ENCODE measurements around the gene SOS1.

SOS1 gene

DNA sequence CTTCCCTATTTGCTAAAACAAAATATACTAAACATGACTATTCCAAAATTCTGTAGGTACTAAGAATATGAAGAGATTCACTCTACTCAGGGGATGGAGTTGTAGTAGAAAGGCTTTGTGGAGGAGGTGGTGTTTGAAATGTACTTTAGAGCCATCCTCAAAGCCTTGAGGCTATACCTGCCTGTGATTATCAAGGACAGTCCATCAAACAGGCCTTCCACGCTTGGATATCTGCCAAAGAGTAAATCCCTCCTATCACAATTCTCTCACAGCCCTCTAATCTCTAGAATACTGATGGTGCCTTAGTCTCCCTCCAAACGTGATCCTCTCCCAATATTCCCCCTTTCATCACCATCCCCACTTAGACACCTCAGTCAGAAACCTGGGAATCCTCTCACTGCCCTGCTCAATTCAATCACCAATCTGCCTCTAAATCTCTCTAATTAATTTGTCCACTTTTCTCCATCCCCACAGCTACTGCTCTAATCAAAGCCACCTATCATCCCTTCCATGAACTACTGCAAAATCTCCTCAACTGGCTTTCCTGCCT is 13.1 kb downstream of the SOS1 start:
- peak overlapping the region; percentile 12 for H3K27ac Mint-ChIP-seq
- no peak for DNase-seq (ENCODE audit: low spot score)
- H3K9me3 Mint-ChIP-seq, result no peaks in the 10 kb centered on the region
- H3K4me3 Mint-ChIP-seq, result peak overlapping the region; percentile 2
- H3K4me1 Mint-ChIP-seq (ENCODE audit: low read depth), result peaks cover 56% of the 10 kb centered on the region
- H3K36me3 Mint-ChIP-seq (ENCODE audit: low read depth), result peaks cover 61% of the 10 kb centered on the region
- no peaks in the 10 kb centered on the region for H3K27me3 Mint-ChIP-seq (ENCODE audit: low read depth)

DNA sequence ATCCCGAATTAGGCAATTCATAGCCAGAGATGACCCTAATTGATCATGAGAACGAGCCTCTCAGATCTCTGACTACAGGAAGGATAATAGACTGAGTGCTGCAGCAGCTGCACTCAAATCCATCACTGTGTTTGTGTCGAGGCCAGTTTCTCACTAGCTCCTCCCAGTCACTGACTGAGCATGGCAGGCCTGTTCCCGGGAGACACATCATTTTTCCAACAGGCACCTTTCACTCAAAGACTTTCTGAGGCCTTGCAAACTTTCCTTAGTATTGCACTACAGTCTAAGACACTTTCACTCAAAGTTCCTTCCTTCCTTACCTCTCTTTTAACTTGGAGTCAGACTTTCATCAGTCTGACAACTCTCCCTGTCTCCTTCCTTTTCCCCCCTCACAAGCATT is 13.7 kb downstream of the SOS1 start:
- Mint-ChIP-seq H3K9me3 (no peaks in the 10 kb centered on the region), H3K36me3 (ENCODE audit: low read depth) (peaks cover 58% of the 10 kb centered on the region), H3K27me3 (ENCODE audit: low read depth) (no peaks in the 10 kb centered on the region), H3K4me3 (peak overlapping the region; percentile 14), H3K27ac (peak overlapping the region; percentile 61), H3K4me1 (ENCODE audit: low read depth) (peaks cover 51% of the 10 kb centered on the region)
- DNase-seq (ENCODE audit: low spot score), result no peak

DNA sequence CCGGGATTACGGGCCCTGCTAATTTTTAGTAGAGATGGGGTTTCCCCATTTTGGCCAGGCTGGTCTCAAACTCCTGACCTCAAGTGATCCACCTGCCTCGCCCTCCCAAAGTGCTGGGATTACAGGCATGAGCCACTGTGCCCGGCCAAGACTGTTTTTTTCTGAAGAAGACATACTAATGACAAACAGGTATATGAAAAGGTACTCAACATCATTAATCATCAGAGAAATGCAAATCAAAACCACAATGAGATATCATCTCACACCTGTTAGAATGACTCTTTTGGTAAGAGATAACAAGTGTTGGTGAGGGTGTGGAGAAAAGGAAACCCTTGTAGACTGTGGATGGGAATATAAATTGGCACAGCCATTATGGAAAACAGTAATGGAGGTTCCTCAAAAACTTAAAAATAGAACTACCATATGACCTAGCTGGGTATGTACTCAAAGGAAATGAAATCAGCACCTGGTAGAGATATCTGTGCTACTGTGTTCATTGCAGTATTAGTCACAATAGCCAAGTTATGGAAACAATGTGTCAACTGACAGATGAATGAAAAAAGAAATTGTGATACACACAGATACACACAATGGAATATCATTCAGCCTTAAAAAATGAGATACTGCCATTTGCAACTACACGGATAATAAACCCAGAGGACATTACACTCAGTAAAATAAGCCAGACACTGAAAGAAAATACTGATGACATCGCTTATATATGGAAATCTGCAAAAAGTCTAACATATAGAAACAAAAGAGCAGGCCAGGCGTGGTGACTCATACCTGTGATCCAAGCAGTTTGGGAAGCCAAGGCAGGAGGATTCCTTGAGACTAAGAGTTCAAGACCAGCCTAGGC is 20.8 kb downstream of the SOS1 start:
- Mint-ChIP-seq H3K27me3 (ENCODE audit: low read depth) (no peaks in the 10 kb centered on the region), H3K9me3 (no peaks in the 10 kb centered on the region), H3K4me3 (peak overlapping the region; percentile 22), H3K27ac (peak overlapping the region; percentile 70), H3K36me3 (ENCODE audit: low read depth) (peaks cover 56% of the 10 kb centered on the region), H3K4me1 (ENCODE audit: low read depth) (peaks cover 58% of the 10 kb centered on the region)
- no peak for DNase-seq (ENCODE audit: low spot score)

GRCh38 chr2:39099310-39099869 is 21.5 kb downstream of the SOS1 start:
- no peaks in the 10 kb centered on the region for H3K9me3 Mint-ChIP-seq
- peaks cover 59% of the 10 kb centered on the region for H3K4me1 Mint-ChIP-seq (ENCODE audit: low read depth)
- H3K27ac Mint-ChIP-seq, result peak overlapping the region; percentile 70
- H3K36me3 Mint-ChIP-seq (ENCODE audit: low read depth), result peaks cover 59% of the 10 kb centered on the region
- no peaks in the 10 kb centered on the region for H3K27me3 Mint-ChIP-seq (ENCODE audit: low read depth)
- H3K4me3 Mint-ChIP-seq, result peak overlapping the region; percentile 36
- DNase-seq (ENCODE audit: low spot score), result no peak

DNA sequence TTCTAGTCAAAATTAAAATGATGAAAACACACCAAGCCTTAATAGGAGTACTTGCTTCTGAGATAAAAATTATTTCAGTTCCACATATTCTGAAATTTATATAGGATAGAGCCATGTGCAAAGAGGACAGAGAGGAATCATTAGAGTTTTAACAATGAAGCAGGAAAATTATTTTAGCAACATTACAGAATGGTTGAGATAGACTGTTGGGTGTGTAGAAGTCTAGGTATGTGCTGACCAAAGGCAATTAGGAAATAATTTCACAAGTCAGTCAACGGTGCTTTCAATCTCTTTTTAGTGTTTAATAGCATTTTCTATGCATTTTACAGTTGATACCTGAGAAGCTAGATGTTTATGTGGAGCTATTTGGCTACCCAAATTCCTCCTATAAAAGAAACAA is 25.2 kb downstream of the SOS1 start:
- DNase-seq (ENCODE audit: low spot score), result no peak
- Mint-ChIP-seq H3K36me3 (ENCODE audit: low read depth) (peaks cover 59% of the 10 kb centered on the region), H3K27me3 (ENCODE audit: low read depth) (no peaks in the 10 kb centered on the region), H3K9me3 (no peaks in the 10 kb centered on the region), H3K4me1 (ENCODE audit: low read depth) (peaks cover 59% of the 10 kb centered on the region), H3K27ac (peak overlapping the region; percentile 82), H3K4me3 (peak overlapping the region; percentile 12)

DNA sequence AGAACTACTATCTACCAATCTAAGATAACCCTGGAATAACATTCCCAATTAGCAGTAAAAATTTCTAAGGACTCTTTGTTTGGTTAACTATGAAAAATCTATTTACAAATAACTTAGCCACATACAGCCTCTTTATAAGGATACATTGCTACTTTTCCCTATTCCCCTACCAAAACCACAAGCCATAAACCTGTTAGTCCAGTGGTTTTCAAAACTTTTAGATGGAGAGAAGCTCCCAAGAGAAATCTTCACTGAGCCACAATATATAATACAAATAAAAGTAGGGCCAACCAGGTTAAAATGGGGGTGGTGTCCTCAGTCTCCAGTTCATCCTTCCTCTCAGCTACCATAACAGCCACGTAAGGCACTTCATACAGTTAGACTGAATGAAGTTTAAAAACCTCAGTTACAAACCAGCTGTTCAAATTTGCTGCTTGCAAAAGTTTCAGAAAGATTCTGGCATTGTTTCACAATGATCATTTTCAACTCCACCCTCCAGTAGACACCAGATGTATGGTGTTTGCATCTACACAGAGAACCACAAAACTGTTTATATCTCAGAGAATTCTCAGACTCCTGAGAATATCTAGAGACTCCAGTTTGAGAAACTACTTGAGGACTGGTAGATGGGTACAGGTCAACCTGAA is 26.0 kb downstream of the SOS1 start:
- H3K4me3 Mint-ChIP-seq, result peak overlapping the region; percentile 61
- H3K9me3 Mint-ChIP-seq, result no peaks in the 10 kb centered on the region
- DNase-seq (ENCODE audit: low spot score), result no peak
- H3K27me3 Mint-ChIP-seq (ENCODE audit: low read depth), result no peaks in the 10 kb centered on the region
- H3K4me1 Mint-ChIP-seq (ENCODE audit: low read depth), result peaks cover 51% of the 10 kb centered on the region
- H3K27ac Mint-ChIP-seq, result peak overlapping the region; percentile 82
- H3K36me3 Mint-ChIP-seq (ENCODE audit: low read depth), result peaks cover 55% of the 10 kb centered on the region

DNA sequence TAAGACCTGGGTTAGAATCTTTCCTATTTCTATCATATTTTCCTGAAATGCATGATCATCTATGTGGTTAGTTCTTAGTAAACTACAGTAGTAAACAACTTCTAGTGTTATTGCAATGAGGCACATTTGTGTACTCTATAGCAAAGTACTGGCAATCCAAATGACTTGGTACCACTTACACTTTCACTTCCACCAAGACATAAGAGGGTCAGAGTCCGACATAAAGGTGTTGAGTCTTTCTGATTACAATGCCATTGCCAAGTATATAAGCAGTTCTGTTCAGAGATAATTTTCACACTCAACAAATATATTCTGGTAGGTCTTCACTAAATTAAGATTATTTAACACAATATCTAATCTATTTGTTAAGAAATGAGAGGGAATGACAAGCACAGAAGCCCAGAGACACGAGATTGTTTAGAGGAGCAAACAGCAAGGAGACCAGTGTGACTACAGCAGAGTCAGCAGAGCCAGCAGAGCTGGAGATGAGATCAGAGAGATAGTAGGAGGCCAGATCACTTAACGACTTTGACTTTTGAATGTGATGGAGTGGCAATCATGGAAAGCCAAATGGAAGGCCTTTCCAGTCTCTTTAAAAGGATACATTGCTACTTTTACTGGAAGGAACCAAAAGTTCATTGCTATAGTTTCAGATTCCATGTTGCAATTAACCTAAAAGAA is 27.5 kb downstream of the SOS1 start:
- Mint-ChIP-seq H3K4me1 (ENCODE audit: low read depth) (peaks cover 48% of the 10 kb centered on the region), H3K36me3 (ENCODE audit: low read depth) (peaks cover 54% of the 10 kb centered on the region), H3K9me3 (no peaks in the 10 kb centered on the region), H3K4me3 (peak overlapping the region; percentile 22), H3K27me3 (ENCODE audit: low read depth) (no peaks in the 10 kb centered on the region), H3K27ac (peak overlapping the region; percentile 74)
- DNase-seq (ENCODE audit: low spot score), result no peak

GRCh38 chr2:39091543-39091942 is 29.3 kb downstream of the SOS1 start:
- H3K9me3 Mint-ChIP-seq, result no peaks in the 10 kb centered on the region
- peaks cover 51% of the 10 kb centered on the region for H3K36me3 Mint-ChIP-seq (ENCODE audit: low read depth)
- peaks cover 45% of the 10 kb centered on the region for H3K4me1 Mint-ChIP-seq (ENCODE audit: low read depth)
- H3K27ac Mint-ChIP-seq, result peak overlapping the region; percentile 10
- no peaks in the 10 kb centered on the region for H3K27me3 Mint-ChIP-seq (ENCODE audit: low read depth)
- H3K4me3 Mint-ChIP-seq, result no peak overlapping the region
- DNase-seq (ENCODE audit: low spot score), result no peak

DNA sequence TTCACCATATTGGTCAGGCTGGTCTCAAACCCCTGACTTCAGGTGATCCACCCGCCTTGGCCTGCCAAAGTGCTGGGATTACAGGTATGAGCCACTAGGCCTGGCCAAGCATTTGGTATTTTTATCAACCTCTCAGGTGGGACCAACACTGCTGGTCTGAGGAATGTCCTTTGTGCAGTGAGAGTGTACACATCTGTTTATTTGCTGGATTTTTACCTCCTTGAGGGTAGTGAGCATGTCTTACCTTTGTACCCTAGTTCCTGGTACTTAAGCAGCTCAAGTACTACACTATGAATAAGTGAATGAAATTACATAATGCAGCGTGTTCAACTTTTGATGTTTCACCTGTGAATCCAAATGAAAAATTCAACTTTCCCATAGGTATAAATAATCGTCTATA is 29.8 kb downstream of the SOS1 start:
- H3K4me1 Mint-ChIP-seq (ENCODE audit: low read depth), result peaks cover 46% of the 10 kb centered on the region
- DNase-seq (ENCODE audit: low spot score), result no peak
- H3K27ac Mint-ChIP-seq, result no peak overlapping the region
- no peaks in the 10 kb centered on the region for H3K27me3 Mint-ChIP-seq (ENCODE audit: low read depth)
- H3K9me3 Mint-ChIP-seq, result no peaks in the 10 kb centered on the region
- no peak overlapping the region for H3K4me3 Mint-ChIP-seq
- peaks cover 53% of the 10 kb centered on the region for H3K36me3 Mint-ChIP-seq (ENCODE audit: low read depth)

- no peak overlapping the region for H3K4me3 Mint-ChIP-seq
- DNase-seq (ENCODE audit: low spot score), result no peak
- no peaks in the 10 kb centered on the region for H3K9me3 Mint-ChIP-seq
- H3K27me3 Mint-ChIP-seq (ENCODE audit: low read depth), result no peaks in the 10 kb centered on the region
- H3K27ac Mint-ChIP-seq, result no peak overlapping the region
- H3K36me3 Mint-ChIP-seq (ENCODE audit: low read depth), result peaks cover 41% of the 10 kb centered on the region
- peaks cover 25% of the 10 kb centered on the region for H3K4me1 Mint-ChIP-seq (ENCODE audit: low read depth)
Measured at GRCh38 chr2:39080152-39080551, 40.7 kb downstream of the SOS1 start.

DNA sequence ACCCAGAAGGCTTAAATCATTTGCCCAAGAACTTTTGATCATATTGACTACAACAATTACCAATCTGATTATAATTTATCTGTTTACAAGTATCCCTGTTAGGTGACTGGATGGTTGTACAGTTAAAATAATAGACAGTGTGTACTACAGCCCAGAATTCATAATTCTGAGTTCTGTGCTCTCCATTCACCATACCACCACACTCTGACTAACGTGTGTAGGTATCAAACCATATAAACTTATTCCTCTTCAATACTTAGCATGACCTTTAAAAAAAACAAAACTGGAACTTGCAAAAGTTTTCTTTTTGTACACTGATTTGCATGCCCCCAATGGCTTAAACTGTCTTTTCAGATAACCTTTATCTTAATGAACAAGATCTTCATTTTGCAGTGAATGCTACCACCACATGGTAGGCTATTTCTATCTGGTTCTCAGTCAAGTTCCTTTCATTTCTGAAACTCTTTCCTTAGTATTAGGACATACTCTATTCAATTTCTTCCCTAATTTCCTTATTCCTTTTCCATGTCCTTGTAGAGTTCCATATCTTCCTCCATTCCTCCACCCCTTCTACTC is 50.9 kb downstream of the SOS1 start:
- Mint-ChIP-seq H3K4me3 (no peak overlapping the region), H3K27me3 (ENCODE audit: low read depth) (no peaks in the 10 kb centered on the region), H3K9me3 (no peaks in the 10 kb centered on the region), H3K27ac (peak overlapping the region; percentile 33), H3K36me3 (ENCODE audit: low read depth) (peaks cover 53% of the 10 kb centered on the region), H3K4me1 (ENCODE audit: low read depth) (peaks cover 40% of the 10 kb centered on the region)
- no peak for DNase-seq (ENCODE audit: low spot score)

GRCh38 chr2:39069136-39069515 is 51.7 kb downstream of the SOS1 start:
- H3K27me3 Mint-ChIP-seq (ENCODE audit: low read depth), result no peaks in the 10 kb centered on the region
- DNase-seq (ENCODE audit: low spot score), result no peak

GRCh38 chr2:39068299-39069135 is 52.3 kb downstream of the SOS1 start:
- Mint-ChIP-seq H3K27me3 (ENCODE audit: low read depth) (no peaks in the 10 kb centered on the region), H3K4me3 (no peak overlapping the region), H3K36me3 (ENCODE audit: low read depth) (peaks cover 48% of the 10 kb centered on the region), H3K4me1 (ENCODE audit: low read depth) (peaks cover 36% of the 10 kb centered on the region), H3K27ac (no peak overlapping the region), H3K9me3 (no peaks in the 10 kb centered on the region)
- no peak for DNase-seq (ENCODE audit: low spot score)

More at GRCh38 chr2:39069136-39069515, 51.7 kb downstream of the SOS1 start:
- Mint-ChIP-seq H3K4me1 (ENCODE audit: low read depth) (peaks cover 36% of the 10 kb centered on the region), H3K4me3 (no peak overlapping the region), H3K9me3 (no peaks in the 10 kb centered on the region), H3K27ac (no peak overlapping the region), H3K36me3 (ENCODE audit: low read depth) (peaks cover 45% of the 10 kb centered on the region)
